GM10266 (cell line): ENCODE data around the gene PTGES3.

Experiments used
- DNase-seq: peaks from one replicate; pipeline ENCODE4 v3.0.0; 2012; ENCODE audit errors: extremely low spot score
- CTCF ChIP-seq: IDR thresholded peaks from 2 replicates; pipeline ENCODE4 v1.5.1; 2012; ENCODE audit warnings: mild to moderate bottlenecking, low read depth; ENCODE audit not compliant: control insufficient read depth, insufficient read depth; ENCODE audit errors: missing control alignments

Gene PTGES3

DNA sequence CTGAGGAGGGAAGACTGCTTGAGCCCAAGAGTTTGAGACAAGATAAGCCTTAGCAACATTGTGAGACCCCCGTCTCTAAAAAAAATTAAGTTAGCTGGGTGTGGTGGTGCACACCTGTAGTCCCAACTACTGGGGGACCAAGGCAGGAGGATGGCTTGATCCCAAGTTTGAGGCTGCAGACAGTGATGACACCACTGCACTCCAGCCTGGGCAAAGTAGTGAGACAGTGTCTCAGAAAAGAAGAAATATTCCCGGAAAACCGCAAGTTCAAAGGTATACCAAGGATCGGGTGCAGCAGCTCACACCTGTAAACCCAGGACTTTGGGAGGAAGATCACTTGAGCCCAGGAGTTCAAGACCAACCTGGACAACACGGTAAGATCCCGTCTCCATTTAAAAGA, 5.8 kb downstream of the PTGES3 start:
- no peak for DNase-seq
- no peak for TF ChIP-seq CTCF

DNA sequence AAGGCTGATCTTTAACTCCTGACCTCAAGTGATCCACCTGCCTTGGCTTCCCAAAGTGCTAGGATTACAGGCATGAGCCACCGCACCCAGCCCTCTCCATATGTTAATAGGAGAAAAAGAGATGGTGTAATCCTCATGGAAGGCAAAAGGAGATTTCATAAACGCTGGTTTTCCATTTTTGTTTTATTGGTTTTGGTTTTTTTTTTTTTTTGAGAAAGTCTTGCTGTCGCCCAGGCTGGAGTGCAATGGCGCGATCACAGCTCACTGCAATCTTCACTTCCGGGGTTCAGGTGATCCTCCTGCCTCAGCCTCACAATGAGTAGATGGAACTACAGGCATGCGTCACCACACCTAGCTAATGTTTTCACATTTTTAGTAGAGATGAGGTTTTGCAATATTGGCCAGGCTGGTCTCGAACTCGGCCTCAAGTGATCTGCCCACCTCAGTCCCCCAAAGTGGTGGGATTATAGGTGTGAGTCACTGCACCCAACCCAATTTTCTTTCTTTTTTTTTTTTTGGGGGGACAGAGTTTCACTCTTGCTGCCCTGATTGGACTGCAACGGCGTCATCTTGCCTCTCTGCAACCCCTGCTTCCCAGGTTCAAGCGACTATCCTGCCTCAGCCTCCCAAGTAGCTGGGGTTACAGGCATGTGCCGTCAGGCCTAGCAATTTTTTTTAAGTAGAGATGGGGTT, 8.1 kb downstream of the PTGES3 start:
- TF ChIP-seq CTCF = no peak

DNA sequence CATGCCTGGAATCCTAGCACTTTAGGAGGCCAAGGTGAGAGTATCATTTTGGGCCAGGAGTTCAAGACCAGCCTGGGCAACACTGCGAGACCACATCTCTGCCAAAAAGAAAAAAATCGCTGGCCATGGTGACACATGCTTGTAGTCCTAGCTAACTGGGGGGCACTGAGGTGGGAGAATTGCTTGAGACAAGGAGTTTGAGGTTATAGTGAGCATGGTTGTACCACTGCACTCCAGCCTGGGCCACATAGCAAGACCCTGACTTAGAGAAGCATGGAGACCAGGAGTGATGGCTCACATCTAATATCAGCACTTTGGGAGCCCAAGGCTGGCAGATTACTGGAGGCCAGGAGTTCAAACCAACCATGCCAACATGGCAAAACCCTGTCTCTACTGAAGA, 9.2 kb downstream of the PTGES3 start:
- no peak for DNase-seq
- TF ChIP-seq CTCF = no peak

More for the DNA sequence above, 8.1 kb downstream of the PTGES3 start:
- DNase-seq = no peak

DNA sequence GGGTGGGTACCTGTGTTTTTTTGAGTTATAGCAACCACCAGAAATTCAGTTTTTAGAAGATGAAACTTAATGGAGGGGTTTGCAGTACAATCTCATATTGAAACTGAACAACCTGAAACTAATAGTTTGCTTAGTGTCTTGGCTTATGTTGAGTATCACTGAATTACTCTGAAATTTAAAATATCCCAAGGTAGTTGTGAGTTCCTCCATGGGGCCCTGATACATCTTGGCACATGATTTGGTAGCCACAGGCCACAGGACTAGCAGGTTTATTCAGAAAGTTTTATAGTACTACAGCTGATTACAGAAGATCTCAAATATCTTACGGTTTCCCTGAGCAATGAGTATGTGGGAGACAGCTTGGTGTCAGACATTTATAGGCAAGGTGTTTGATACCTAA, 10.4 kb downstream of the PTGES3 start:
- no peak for TF ChIP-seq CTCF
- DNase-seq = peak; percentile 18

GRCh38 chr12:56676851-56677580, 11.1 kb downstream of the PTGES3 start:
- no peak for DNase-seq
- TF ChIP-seq CTCF = no peak

- no peak for DNase-seq
- no peak for TF ChIP-seq CTCF
Measured at GRCh38 chr12:56671608-56672007, 16.5 kb downstream of the PTGES3 start.

GRCh38 chr12:56670836-56671235, 17.2 kb downstream of the PTGES3 start:
- no peak for TF ChIP-seq CTCF
- DNase-seq = no peak
